GM12875 (cell line): ENCODE data around the gene ITPRIPL2.

Experiments
- H3K4me3 ChIP-seq: one replicate; pipeline ENCODE4 v1.5.1; 2011; ENCODE audit warnings: low read depth, low read length, control low read depth
- TF ChIP-seq, protein P1 (sequence below): IDR thresholded peaks from 2 replicates; pipeline ENCODE4 v1.5.1; 2011; ENCODE audit warnings: low read depth, mild to moderate bottlenecking, control low read depth, inconsistent platforms, low read length, moderate library complexity, borderline replicate concordance; ENCODE audit not compliant: insufficient read depth

The ITPRIPL2 gene

GRCh38 chr16:19113577-19114358, at the start of gene ITPRIPL2:
ITPRIPL2 (plus strand) TSS chr16:19113964; CDS start chr16:19114462, 498 bp downstream.
- TF ChIP-seq, protein P1, sequence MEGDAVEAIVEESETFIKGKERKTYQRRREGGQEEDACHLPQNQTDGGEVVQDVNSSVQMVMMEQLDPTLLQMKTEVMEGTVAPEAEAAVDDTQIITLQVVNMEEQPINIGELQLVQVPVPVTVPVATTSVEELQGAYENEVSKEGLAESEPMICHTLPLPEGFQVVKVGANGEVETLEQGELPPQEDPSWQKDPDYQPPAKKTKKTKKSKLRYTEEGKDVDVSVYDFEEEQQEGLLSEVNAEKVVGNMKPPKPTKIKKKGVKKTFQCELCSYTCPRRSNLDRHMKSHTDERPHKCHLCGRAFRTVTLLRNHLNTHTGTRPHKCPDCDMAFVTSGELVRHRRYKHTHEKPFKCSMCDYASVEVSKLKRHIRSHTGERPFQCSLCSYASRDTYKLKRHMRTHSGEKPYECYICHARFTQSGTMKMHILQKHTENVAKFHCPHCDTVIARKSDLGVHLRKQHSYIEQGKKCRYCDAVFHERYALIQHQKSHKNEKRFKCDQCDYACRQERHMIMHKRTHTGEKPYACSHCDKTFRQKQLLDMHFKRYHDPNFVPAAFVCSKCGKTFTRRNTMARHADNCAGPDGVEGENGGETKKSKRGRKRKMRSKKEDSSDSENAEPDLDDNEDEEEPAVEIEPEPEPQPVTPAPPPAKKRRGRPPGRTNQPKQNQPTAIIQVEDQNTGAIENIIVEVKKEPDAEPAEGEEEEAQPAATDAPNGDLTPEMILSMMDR = no peak
- peak within 1 kb of the TSS; percentile 63 for H3K4me3 ChIP-seq

GRCh38 chr16:19066988-19067348, 46.8 kb upstream of the ITPRIPL2 start:
- TF ChIP-seq, protein P1 = no peak
- H3K4me3 ChIP-seq = no peak overlapping the region

DNA sequence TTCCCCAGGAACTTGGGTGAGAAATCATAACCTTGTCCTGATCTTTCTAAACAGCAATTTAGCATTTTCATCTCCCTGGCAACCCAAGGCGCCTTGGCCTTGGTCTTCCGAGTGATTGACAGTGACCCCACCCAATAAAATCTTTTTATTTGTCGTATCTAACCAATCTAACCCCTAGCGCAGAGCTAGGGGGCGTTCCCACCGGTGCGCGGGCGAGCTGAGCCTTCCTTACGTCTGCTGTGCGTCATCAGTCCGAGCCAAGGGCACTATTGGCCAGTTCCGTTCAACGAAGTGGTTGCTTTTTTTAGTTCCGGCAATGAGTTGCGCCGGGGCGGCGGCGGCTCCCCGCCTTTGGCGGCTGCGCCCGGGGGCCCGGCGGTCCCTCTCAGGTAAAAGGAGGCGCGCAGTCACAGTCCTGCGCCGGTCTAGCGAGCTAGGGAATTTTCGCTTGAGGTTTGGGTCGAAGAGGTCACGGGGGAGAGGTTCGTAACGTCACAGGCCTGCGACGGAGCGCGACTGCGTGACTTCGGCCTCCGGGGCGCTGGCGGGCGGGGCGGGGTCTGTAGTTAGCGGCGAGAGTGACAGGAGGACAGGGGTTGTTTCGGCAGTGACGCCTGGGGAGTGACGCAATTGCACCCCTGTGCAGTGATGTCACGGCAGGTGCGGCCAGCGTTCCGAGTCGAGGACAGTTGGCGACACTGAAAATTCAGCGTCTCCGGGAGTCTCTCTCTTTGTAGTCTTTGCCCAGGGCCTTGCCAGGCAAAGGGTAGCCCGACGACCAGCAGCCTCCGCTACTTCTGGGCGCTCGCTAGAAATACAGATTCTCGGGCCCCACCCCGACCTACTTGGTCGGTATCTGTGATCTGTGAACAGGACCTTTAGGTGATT, 46.2 kb upstream of the ITPRIPL2 start, which contains the start of gene COQ7:
Gene COQ7 (plus strand): TSS at position 266 of the 888 bp plus-strand sequence. CDS start 51 bp downstream, at position 317.
- TF ChIP-seq, protein P1 = no peak
- H3K4me3 ChIP-seq = peak within 1 kb of the TSS; percentile 64

DNA sequence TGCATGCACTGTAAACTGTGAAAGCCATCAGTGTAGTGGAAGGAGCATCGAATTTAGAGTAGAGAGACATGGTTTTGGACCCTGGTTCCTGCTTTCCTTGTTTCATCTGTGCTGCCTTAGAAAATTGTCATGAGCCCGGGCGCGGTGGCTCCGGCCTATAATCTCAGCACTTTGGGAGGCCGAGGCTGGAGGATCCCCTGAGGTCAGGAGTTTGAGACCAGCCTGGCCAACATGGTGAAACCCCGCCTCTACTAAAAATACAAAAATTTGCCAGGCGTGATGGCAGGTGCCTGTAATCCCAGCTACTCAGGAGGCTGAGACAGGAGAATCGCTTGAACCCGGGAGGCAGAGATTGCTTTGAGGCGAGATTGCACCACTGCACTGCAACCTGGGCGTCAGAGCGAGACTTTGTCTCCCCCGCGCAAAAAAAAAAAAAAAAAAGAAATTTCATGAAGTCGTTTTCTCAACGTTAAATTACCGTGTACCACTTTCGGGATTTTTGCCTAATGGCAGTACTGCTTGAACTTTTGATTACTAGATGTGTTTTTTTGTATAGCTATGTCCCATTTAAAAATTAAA, 45.4 kb upstream of the ITPRIPL2 start:
- H3K4me3 ChIP-seq = peak overlapping the region; percentile 64
- TF ChIP-seq, protein P1 = no peak

DNA sequence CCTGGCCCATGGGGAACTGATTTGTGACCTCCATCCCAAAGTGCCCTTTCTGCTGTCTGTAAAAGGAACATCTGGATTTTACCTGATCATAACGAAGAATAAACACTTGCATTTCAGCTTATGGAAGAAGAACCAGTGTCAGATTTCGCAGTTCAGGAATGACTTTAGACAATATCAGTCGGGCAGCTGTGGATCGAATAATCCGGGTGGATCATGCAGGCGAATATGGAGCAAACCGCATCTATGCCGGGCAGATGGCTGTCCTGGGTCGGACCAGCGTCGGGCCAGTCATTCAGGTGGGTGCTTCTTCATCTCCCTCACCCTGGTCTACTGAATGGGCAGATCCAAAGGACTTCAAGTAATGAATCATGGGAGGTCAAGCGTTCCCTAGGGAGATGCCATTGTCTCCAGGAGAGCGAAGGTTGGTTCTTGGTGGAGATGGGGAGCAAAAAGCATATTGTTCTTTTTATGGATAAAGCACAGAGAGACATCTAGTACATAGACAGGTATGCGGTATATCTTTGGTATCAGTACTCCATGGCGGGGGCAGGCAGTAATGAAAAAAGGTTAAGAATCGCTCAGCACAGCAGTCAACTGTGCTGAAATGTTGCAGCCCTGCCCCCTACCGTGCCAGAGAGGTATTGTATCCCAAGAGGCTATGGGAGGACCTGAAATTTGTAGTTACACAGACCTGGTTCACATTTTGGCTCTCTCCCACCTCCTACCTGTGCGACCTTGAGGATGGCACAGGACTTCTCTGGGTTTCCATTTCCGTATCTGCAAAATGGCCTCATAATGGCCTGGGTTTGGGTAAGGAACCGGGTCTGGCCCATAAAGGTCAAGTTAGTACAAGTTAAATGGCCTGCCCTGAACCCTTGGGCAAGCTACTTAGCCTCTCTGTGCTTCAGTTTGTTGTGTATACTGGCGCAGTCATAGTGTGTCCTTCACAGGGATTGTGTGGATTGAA, 41.7 kb upstream of the ITPRIPL2 start:
- TF ChIP-seq, protein P1 = peak; percentile 85
- no peak overlapping the region for H3K4me3 ChIP-seq

DNA sequence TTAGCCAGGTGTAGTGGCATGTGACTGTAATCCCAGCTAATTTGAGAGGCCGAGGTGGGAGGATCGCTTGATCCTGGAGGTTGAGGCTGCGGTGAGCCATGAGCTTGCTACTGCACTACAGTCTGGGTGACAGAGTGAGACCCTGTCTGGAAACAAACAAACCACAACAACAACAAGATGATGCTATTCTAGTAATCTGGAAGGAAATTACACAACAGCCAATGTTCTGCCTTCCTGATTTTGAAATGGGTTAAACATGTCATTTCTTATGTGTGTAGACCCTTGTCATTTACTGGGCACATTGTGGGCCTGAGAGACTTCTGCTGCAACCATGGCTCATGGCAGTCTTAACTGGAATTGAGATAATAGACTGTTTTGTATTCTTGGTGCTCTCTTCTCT, 40.4 kb upstream of the ITPRIPL2 start:
- no peak overlapping the region for H3K4me3 ChIP-seq
- TF ChIP-seq, protein P1 = no peak
